ENCODE measurements around the gene CAMTA1.

Gene CAMTA1

GRCh38 chr1:7383671-7384520, 598.6 kb downstream of the CAMTA1 start:
- DNase-seq = no peak

DNA sequence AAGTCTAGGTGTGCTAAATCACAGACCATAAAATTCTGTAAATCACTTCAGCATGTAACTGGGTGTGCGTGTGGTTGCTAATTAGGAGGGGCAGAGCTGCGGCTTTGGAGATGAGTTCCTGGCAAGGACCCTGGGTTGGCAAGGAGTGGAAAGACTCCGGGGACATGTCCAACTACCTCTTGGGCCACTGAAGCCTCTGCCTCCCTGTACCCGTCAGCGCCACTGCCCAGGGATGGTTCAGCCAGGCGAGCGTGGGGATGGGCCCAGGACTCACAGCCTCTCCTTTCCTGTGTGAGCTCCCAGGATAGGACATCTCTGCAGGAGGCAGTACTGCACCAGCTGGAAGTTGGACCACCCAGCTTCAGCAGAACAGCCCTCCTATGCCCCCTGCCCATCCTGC, 599.4 kb downstream of the CAMTA1 start:
- no peak for DNase-seq

DNA sequence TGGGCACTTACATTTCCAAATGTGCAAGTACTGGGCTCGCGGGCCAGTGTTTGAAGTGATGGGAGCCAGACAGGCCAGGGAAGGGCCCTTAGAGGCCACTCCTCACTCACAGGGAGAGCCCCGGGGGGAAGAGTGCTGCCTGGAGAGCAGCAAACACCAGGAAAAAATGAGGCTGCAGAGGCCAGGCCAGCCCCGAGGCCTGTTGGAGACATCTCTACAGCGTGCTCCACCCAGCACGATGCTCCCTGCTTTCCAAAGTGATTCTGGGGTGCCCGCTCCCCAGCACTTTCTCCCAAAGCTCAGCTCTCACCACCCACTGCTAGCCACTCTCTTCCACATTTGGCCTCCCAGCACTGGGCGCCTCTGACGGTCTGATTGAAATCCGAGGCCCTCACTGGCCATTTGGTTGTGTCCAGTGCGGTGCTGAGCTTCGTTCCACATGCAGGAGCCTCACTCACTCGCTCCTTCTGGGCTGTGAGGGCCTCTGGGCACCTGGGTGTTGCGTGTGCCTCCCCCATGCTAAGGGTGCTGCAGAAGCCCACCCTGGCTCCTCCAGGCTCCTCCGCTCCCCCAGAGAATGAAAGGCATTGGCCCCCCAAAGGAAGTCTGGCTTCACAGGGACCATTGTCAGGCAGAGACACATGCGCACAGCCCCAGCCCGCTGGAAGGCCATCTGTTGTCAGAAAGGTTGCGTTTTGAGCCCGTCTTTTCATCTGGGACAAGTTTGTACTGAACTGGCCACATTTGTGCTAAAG, 600.4 kb downstream of the CAMTA1 start:
- no peak for DNase-seq

GRCh38 chr1:7386226-7387052, 601.2 kb downstream of the CAMTA1 start:
- DNase-seq = no peak

DNA sequence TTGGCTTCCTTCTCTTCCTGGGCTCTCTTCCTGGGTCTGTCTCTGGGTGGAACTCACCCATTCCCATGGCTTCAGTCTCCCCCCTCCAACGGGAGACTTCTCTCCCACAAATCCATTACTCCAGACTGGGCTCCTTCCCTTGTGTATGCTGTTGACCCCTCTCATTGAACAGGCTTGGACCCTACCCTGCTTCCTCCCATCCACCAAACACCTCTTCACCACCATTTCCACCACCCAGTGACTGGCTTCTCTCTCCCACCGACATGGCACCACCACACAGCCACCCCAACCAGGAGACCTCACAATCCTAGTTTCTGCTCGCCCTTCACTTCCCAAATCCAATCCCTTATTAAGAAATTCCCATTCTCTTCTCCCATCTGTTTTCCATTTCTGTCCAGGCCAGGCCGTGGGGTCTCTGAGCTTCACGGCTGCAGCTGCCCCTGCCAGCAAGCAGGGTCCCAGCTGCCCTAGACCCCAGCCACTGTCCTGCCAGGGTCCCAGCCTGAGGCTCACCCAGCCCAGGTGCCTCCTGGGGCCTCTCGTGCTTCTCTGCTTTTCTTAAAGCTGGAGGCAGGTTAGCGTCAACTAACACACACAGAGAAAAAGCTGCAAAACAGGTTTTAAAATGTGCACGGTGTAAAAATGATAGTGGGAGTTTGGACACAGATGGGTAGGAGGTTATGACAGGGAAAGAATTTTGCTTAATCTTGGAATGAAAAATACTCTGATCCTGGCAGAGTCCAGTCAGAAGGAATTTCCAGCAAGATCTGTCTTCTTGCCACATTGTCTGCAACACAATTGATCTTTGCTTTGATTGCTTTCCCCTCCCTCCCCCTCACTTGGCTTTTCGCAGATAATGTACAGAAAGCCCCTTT, 602.0 kb downstream of the CAMTA1 start:
- DNase-seq = no peak

- DNase-seq = no peak
Observed at GRCh38 chr1:7388141-7388487, 602.9 kb downstream of the CAMTA1 start.

- DNase-seq = no peak
Observed at GRCh38 chr1:7388488-7389185, 603.4 kb downstream of the CAMTA1 start.

DNA sequence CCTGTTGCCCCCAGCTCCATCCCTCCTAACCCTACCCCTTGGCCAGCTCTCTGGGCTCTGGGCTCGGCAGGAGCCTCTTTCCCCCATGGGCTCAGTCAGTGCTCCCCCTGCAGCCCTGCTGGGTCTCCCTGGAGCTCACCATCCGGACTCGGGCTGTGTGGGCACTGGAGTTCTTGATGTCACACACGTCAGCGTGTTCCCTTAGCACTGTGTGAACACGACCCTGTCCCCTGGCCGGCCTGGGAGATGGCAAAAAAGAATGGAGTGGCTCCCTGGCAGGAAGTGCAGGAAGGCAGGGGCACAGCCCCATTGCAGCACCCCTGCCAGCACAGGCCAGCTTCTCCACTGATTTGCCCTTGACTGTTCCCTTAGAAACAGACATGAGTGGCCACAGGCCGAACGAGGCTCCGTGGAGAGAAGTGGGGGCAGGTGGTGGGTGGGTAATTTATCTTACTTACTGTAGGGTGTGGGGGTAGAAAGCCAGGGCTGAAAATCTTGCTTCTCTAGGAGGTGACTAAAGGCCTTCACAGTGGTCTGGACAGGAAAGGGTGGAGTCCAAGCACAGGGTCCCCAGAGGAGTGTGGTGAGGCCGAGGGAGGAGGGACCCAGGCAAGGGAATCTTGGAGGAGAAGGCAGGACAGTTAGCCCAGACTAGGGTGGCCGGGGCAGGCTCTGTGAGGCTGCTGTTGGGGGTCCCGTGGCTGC, 604.1 kb downstream of the CAMTA1 start:
- no peak for DNase-seq

- DNase-seq = no peak
Observed at GRCh38 chr1:7389906-7390603, 604.8 kb downstream of the CAMTA1 start.

DNA sequence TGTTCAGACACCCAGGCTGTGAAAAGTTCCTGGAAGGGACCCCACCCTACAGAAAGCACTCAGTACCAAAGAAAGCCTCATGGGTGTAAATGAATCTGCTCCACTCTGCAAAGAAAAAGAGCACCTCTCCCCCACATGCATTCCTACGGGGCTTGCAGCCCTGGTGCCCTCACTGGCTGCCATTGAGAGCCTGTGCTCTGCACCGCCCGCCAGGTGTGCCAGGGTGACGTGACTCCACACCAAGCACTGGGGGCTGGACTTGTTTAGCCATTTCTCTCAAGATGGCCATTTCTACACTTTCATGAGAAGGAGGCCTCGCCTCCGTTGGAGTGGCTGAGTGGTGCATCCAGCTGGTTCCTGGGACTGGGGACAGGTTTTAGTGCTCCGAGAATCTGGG, 605.3 kb downstream of the CAMTA1 start:
- DNase-seq = no peak

- no peak for DNase-seq
Observed at GRCh38 chr1:7393136-7393535, 607.9 kb downstream of the CAMTA1 start.

GRCh38 chr1:7395251-7395650, 610.0 kb downstream of the CAMTA1 start:
- no peak for DNase-seq

DNA sequence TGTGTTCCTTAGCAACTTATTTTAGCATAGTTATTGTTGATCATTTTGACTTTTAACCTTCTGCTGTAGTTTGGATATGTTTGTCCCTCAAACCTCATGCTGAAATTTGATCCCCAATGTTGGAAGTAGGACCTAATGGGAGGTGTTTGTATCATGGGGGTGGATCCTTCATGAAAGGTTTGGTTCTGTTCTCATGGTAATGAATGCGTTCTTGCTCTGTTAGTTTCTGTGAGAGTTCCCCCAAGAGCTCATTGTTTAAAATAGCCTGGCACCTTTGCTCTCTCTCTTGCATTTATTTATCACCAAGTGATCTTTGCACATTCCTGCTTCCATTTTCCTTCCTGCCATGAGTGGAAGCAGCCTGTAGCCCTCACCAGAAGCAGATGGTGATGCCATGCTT, 613.7 kb downstream of the CAMTA1 start:
- no peak for DNase-seq

GRCh38 chr1:7399514-7400125, 614.4 kb downstream of the CAMTA1 start:
- DNase-seq = no peak

GRCh38 chr1:7400566-7400965, 615.3 kb downstream of the CAMTA1 start:
- no peak for DNase-seq

DNA sequence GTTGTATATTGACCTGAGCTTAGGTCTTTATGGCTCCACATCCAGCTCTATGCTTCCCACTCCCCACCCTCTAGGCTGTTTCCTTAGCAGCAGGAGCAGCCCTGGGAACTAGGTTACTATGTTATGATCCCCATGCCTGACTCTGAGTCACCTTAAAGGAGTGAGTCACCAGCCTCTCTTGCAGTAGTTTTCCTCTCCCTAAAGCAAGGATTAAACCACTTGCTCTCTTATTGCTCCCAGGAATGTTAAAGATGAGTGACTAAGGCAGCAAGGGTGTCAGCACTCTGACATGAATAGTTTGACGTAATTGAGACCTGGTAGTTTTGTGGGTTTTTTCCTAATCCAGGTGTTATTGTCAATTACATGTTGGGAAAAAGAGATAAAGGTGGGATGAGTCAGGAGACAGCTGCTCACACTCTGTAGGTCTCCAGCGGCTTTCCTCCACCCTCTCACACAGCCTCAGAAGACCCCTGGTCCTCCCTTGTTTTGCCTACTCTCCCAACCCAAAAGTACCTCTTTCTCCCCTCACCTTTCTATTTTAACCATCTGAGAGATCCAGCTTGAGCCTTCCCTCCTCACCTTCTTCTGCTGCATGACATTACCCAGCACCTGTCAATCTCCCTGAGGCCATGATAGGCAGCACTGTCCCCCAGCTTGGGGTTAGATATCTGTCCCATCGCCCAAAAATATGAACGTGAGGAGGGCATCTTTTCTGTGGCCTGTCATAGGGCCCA, 616.7 kb downstream of the CAMTA1 start:
- DNase-seq = no peak

- DNase-seq = no peak
Observed at GRCh38 chr1:7402548-7402850, 617.2 kb downstream of the CAMTA1 start.

- DNase-seq = no peak
Observed at GRCh38 chr1:7403265-7404045, 618.2 kb downstream of the CAMTA1 start.
